ENCODE data around the gene MOB3A.

MOB3A gene

GRCh38 chr19:2058570-2059421 lies 37.3 kb downstream of the MOB3A start:
- DNase-seq (ENCODE audit: low read depth): no peak

DNA sequence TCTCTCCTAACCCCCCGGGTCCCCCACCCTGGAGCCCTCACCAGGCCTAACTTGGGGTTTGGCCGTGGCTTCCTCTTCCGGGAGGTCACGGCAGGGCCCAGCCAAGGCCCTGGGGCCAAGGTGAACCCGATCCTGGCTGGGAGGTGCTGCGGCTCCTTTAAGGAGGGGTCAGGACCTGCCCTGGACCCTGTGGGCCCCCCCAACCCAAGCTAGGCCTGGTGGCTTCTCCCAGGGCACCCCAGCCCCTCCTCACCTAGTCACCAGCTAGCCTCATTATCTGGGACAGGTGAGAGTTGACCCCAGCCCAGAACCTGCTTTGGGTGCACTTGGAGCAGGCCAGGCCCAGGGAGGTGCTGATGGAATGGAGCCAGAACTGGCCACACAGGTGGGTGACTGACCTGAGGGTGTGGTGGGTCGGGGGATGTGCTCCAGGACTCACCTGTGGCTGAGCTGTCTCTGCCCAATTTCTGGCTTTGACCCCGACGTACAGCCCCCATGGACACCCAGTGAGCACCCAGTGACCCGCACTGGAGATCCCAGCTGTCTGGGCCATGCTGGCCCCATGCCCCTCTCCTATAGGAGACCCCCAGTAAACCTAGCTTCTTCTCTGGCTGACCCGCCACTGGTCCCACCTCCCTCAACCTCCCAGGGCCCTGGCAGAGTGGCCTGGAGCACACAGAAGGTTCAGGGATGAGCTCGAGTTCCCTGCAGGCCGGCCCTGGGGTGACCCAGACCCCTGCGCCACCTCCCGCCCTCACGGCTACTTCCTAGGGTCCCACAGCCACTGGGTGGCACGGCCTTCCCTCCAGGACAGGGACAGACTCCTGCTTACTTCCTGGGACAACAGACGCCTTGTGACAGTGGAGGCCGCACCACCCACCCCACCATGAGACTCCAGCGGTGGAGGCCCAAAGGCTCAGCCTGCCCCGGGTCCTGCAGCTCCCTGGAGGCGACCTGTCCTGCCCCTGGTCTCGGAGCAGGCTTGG lies 38.3 kb downstream of the MOB3A start:
- no peak for DNase-seq (ENCODE audit: low read depth)

- no peak for DNase-seq (ENCODE audit: low read depth)
These were observed 39.3 kb downstream of the MOB3A start for GRCh38 chr19:2056837-2057192.

GRCh38 chr19:2055931-2056836 lies 39.9 kb downstream of the MOB3A start:
- DNase-seq (ENCODE audit: low read depth): no peak

DNA sequence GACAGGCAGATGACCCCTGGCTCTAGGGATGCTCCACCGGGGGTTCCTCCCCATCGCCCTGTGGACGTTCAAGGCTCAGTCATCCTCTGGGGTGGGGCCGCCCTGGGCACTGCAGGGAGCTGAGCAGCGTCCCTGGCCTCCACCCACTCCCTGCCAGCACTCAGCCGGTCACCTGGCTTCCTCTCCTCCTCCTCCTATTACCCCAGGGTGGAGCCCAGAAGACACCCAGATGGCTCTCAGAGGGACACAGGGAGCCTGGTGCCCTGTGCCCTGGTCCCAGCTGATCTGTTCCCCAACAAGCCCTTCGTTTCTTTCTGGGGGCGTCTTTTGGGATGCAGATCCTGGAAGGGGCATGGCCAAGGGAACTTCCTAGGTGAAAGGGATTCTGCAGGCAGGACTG lies 41.4 kb downstream of the MOB3A start:
- no peak for DNase-seq (ENCODE audit: low read depth)

DNA sequence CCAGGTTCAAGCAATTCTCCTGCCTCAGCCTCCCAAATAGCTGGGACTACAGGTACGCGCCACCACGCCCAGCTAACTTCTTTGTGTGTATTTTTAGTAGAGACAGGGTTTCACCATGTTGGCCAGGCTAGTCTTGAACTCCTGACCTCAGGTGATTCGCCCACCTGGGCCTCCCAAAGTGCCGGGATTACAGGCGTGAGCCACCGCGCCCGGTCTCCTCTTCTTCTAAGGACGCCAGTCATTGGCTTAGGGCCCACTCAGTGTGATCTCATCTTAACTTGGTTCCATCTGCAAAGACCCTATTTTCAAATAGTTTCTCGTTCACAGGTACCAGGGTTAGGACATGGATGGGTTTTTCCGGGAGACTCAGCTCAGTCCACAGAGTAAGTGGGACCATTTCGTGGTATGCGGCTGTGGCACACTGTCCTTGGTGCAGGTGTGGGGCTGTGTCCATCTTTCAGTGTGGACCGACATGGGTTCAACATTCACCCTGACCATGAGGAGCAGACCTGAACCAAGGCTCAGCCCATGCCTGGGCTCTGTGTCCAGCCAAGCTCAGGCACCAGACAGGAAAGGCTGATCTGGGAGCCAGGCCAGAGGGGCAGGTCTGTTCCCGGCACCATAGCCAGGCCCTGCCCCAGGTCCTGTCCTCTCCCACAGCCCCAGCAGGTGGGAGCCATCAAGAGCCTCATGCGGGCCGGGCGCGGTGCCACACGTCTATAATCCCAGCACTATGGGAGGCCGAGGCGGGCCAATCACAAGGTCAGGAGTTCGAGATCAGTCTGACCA lies 42.3 kb downstream of the MOB3A start:
- no peak for DNase-seq (ENCODE audit: low read depth)

DNA sequence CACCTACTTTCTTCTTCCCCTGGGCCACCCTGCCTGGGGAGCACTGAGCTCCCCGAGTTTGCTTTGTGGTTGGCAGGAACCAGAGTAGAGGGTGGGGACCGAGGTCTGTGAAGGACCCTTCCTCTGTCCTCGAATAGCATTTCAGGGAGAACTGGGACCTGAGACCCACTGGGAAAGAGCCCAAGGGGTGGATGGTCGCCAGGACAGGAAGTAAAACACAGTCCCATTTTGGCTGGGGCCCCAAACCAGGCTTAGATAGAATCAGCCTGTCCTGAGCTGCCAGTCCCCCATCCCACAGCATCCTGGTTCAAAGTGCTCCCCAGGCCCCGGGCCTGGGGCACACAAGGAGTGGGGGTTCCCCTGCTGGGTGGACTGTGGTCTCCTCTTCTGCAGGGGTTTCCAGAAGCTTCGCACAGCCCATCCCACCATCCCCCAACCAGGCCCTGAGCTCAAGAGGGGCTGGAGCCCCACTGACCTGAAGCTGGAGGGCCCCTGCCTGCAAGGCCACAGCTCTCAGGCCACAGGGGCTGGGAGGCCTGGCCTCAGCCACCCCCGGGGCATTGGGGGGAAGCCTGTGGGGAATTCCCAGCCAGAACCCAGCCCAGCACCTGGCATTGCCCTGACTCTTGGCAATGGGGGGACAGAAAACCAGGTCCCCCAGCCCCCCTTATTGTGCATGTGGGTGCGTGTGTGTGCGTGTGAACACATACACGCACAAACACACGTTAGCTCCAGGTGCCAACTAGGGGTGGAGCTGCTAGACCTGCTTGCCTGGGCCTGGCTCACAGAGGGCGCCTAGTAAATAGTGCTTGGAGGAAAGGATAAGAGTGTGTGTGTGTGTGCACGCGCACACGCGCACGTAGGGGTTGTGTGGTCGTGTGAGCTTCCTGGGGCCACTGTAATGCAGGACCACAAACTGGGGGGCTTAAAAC lies 44.1 kb downstream of the MOB3A start:
- DNase-seq (ENCODE audit: low read depth): no peak

DNA sequence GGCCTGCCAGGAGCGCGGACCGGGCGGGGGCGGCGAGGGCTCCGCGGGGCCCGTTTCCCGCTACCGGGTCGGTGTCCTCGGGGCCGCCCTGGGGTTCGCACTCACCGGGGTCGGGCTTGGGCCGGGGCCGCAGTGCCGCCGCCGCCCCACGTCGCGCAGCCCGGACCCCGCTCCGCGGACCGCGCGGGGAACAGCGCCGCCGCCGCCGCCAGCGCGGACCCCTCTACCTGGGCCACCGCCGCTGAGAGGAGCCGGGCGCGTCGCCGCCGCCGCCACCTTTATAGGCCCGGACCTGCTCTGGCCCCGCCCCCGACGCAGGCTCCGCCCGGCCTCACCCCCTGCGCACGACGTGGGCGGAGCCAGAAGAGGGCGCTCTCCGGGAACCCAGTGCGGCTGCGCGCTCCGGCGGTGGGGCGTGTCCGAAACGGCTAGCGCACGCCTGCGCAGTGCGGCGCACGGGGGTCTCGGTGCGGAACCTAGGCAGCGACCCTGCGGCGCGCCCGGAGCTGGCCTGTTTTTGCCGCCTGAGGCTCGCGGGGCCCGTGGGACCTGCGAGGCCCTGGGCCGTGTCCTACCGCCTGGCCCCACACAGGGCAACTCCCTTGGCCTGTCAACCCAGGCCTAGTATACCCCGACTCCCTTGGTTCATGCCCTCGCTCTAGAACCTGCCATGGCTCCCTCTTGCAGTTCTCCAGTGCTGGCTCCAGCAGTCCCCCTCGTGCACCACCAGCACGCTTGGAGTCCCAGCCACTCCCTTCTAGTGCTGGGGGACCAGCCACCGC lies 44.9 kb downstream of the MOB3A start, which contains the start of gene MKNK2:
Gene MKNK2, minus strand, starts transcription at position 254 of the 782 bp plus-strand sequence. CDS start 393 bp downstream, outside the sequence.
- no peak for DNase-seq (ENCODE audit: low read depth)

- DNase-seq (ENCODE audit: low read depth): no peak
These were observed 45.7 kb downstream of the MOB3A start for GRCh38 chr19:2050349-2050990.

GRCh38 chr19:2049741-2050348 lies 46.3 kb downstream of the MOB3A start:
- no peak for DNase-seq (ENCODE audit: low read depth)

DNA sequence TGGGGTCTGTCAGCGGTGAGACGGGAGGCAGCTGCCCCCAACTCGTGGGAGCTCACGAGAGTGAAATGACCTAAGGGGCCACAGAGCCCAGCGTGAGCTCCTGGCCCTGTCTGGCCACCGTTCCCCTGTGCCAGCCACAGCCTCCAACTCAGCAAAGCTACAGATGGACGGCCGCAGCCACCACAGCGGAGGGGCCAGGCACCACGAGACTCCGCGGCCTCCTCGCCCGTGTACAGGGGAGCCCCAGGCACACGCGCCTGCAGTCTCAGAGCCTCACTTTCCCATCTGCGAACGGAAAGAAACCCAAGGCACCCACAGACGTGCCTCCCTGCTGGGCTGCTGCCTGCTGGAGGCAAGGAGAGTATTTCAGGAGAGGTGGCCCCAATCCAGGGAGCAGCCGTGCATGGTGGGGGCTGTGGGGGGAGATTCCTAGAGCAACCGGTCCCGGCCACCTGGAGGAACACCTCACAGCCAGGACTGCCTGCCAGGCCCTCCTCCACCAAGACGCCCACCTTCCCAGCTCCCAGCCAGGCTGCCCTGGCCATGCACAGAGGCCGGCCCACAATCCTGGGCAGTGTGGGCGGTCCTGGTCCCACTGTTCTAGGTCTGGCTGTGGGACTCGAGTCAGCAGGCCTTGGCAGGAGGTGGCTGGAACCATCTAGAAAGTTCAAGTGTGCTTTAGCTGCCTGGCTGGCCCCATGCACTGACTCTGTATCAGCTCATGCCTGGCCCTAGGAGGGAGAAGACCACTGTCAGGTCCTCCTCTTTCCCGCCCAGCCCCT lies 47.0 kb downstream of the MOB3A start:
- DNase-seq (ENCODE audit: low read depth): no peak

DNA sequence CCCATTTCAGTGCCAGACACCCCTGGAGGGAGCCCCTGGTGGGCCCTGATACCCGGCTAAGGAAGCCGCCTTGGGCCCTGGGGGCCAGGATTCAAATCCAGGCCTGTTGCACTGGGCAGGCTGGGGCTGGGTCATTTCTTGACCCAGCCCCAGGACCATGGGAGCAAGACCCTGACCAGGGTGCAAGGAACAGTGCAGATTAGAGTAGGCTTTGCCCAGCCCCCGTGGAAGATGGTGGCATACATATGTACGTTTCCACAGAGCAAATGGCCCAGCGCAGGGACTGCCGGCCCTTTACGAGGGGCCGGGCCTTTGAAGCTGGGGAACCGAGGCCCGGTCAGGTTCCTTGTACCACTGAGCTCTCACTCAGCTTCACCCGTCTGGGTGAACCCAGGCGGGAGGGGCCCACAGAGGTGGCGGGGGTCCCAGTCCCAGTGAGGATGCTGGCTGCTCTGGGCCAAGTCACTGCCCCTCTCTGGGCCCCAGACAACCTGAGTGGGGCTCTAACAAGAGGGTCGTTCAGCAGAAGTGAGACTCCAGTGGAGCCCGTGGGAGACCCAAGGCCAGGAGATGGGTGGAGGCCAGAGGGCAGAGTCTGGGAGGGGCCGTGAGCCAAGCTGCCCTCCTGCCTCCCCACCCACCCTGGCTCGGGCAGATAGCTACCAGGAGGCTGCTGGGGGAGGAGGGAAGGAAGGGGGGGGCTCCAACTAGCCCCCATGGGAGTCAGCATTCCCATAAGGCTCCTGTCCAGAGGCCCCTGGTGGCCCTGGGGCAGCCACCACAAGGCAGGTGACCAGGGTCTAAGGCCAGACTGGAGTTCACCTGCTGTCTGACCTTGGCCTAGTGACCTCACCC lies 47.8 kb downstream of the MOB3A start:
- no peak for DNase-seq (ENCODE audit: low read depth)

GRCh38 chr19:2047449-2048103 lies 48.5 kb downstream of the MOB3A start:
- no peak for DNase-seq (ENCODE audit: low read depth)

GRCh38 chr19:2047076-2047448 lies 49.1 kb downstream of the MOB3A start:
- no peak for DNase-seq (ENCODE audit: low read depth)

DNA sequence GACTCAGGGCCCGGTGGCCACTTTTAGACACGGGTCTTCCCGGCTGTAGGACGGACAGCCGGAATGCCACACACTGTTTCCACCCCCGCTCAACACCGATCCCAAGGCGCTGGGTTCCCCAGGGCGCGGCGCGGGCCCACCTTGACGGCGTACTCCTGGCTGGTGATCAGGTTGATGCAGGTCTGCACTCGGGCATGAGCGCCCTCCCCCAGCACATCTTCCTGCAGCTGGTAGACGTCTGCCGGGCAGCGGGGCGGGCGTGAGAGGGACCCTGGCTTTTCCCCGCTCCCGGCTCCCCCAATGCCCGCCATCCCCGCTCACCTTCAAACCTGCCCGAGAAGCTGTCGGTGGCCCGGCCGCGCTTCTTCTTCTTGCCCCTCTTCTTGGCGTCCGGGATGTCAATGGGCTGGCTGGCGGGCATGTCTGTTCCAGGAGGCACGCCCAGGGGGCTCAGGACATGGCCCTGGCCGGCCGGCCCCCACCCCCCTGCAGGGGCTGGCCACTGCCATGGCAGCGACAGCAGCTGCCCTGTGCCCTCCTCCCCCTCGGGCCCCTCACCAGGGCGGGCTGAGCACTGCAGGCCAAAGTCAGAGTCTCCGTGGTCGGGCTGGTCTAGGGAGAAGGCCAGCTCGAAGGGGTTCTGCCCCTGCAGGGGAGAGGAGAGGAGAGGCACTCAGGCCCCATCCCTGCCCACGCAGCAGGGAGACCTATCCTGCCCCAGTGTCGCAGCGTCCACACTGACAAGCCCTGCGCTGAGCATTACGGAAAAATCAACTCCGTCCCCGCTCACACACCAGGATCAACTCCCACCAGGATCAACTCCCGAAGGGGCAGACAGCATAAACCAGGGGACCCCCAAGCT lies 49.8 kb downstream of the MOB3A start:
- no peak for DNase-seq (ENCODE audit: low read depth)

All from non-pigmented ciliary epithelial cell (primary cell).